ENCODE data around the gene ZDBF2.
"Not testable (repeated sequence)": the region's sequence is repeated elsewhere in the genome, so short reads cannot be mapped to it uniquely, and the experiment has no call there.

ZDBF2 gene

DNA sequence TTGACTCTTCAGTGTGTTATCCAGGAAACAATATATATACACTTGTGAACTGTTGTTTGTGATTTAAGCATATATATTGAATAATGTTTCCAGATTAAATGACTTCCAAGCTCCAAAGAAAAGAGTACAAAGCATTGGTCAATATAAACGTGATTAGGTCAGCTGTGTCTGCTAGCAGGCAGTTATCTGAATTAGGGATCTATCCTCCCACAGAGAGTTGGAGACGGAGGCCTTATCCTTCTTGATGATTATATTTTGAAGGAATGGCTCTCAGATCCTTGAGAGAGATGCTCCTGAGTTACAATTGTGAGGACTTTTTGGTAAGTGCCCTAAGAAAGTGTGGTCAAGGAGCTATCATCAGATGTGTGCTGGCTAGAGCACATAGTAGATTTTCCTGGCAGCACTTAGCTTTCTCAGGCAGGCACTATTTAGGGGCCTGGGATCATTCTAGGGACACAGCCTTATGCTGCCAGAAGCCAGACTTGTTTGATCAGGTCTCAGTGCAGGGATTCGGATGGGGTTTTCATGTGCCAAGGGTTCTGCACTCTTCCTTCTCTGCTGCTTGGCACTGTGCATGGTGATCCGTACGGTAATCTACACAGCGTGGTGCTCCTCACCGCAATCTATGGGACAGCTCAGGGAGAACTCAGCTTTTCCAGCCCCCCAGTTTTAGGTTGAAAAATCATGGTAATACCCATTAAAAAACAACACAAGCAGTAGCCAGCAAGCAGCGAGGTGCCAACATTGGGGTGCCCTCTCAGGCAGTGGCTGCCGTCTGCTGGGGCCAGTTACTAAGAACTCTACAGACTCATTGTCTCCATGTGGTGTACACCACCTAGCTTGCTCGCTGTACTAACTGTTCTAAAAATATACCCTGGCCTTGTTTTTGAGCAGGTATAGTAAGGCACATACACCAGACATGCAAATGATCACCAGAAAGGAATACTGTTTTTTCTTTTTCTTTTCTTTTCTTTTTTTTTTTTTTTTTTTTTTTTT lies 8.0 kb upstream of the ZDBF2 start:
- in situ Hi-C loops (cut with HindIII; ENCODE audit: low pct_unique_long_range_greater_than_20kb, low sequenced_read_pairs): no loop called here
- DNase-seq (ENCODE audit: low read depth in 1 of 2, low spot score in 1 of 2): no peak
- TF ChIP-seq JUND (IDR thresholded peaks at IDR 0.05; ENCODE audit: low read depth): no peak

DNA sequence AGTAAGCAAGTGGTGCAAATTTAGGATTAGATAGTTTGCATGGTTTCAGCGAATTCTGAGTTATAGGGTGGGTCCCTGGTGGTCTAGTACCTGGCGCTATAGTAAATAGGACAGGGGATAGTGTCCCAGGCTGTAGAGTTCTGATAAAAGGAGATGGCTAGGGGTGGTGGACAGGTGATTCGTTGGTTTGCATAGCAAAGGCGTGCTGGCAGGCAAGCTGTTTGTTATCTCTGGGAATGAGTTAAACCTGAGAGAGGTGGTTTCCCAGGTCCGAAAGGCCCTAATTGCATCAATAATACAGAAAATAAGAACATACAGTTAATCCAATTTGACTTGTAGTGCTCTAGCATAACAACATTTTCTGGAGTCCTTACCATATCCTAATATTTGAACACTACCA lies 6.9 kb upstream of the ZDBF2 start:
- in situ Hi-C loops (cut with HindIII; ENCODE audit: low pct_unique_long_range_greater_than_20kb, low sequenced_read_pairs): no loop called here
- no peak for DNase-seq (ENCODE audit: low read depth in 1 of 2, low spot score in 1 of 2)
- TF ChIP-seq JUND (IDR thresholded peaks at IDR 0.05; ENCODE audit: low read depth): no peak

DNA sequence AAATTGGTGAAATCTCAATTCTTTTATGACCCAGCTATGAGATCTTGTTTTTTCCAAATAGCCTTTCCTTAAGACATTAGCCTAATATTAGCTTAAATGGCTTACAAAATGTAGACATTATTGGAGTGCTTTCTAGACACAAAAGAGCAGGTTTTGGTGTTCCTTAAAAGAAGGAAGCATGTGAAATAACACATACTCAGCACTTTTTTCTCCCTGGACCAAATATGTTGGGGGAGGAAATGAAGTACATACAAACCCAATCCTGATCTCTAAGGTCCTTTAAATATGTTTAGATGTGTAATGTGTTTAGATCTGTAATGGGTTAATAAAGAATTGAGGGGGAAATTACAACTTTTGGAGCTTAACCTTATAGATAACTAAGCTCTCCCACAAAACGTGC lies 3.4 kb upstream of the ZDBF2 start:
- in situ Hi-C loops (cut with HindIII; ENCODE audit: low pct_unique_long_range_greater_than_20kb, low sequenced_read_pairs): no loop called here
- no peak for TF ChIP-seq JUND (IDR thresholded peaks at IDR 0.05; ENCODE audit: low read depth)
- DNase-seq (ENCODE audit: low read depth in 1 of 2, low spot score in 1 of 2): no peak

DNA sequence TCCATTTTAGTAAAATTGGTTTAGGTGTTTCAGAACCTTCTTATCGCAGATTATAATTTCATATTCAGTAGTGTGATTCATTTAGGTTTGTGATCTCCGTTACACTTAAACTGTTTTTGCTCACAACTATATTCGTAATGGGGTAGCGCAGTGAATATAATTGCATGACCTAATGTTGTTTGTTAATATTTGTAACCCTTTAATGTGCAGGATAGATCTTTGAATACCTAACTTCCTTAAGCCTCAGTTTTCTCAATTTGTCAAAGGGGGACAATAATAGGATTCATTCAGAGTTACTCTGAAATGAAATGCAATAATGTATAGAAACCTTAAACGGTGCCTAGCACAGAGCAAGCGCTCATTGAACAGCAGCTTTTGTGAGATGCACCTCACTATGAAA lies 558 bp upstream of the ZDBF2 start:
- TF ChIP-seq JUND (IDR thresholded peaks at IDR 0.05; ENCODE audit: low read depth): no peak
- DNase-seq (ENCODE audit: low read depth in 1 of 2, low spot score in 1 of 2): no peak
- in situ Hi-C loops (cut with HindIII; ENCODE audit: low pct_unique_long_range_greater_than_20kb, low sequenced_read_pairs): no loop called here

DNA sequence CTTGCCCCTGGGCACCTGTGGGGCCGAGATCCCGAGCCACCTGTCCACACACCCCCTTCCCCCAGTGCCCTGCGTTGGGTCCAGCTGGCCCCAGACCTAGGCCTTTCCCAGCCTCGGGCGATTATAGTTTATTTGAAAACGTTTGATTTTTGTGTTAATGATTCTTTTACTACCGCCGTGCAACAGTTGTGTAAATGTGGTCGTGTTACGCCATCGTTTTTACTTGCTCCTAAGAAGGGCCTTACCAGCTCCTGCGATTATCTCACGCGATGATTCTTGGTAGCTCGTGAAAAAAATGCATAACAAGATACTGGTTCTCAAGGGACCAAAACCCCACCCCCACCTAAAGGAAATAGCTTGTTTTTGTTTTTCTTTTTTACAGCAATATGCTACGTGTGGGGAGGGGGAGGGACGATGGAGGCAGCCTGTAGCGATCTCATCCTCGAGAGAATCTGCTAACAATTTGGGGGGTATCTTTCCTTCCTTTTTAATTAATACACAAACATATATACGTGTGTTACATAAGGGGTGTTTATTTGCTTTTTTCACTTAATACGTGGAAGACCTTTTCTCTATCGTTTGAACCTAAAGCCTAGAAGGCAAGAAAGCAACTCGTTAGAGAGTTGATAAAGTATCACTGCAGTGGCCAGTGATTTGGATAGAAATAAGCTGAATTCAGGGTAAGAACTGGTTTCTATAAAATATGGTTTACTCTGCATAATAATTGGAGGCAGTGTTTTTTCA lies 1.0 kb downstream of the ZDBF2 start:
- no peak for DNase-seq (ENCODE audit: low read depth in 1 of 2, low spot score in 1 of 2)
- no peak for TF ChIP-seq JUND (IDR thresholded peaks at IDR 0.05; ENCODE audit: low read depth)
- in situ Hi-C loops (cut with HindIII; ENCODE audit: low pct_unique_long_range_greater_than_20kb, low sequenced_read_pairs): no loop called here

DNA sequence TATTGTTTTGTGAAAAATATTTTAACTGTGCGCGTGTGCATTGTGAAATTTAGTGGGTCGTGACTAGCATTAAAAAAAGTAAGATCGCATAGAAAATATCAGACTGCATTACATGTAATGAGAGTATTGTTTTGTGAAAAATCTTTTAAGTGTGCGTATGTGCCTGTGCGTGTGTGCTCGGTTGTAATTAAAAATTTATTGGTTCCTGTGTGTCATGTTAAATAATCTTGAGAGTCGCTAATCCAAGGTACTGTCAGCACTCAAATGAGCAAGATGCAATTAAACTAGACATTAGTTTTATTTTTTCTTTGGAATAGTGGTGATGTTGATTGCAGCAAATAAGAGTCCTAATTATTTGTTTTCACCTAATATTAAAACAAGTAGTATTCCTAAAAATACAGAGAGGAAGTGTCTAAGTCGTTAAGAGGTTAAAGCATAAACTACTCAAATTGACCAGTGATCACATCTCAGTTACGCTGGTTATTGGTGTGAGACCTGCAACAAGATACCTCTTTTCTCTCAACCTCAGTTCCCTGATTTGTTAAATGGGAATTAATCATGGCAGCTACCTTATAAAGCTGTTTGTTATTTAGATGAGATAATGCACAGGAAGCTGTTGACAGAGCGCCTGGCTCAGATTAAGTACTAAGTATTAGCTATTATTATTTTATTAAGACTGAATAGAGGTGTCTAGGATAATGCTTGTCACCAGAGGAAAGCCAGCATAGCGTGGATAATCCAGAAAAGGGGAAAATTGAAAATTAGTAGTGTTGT lies 1.9 kb downstream of the ZDBF2 start:
- in situ Hi-C loops (cut with HindIII; ENCODE audit: low pct_unique_long_range_greater_than_20kb, low sequenced_read_pairs): no loop called here
- TF ChIP-seq JUND (IDR thresholded peaks at IDR 0.05; ENCODE audit: low read depth): no peak
- no peak for DNase-seq (ENCODE audit: low read depth in 1 of 2, low spot score in 1 of 2)

DNA sequence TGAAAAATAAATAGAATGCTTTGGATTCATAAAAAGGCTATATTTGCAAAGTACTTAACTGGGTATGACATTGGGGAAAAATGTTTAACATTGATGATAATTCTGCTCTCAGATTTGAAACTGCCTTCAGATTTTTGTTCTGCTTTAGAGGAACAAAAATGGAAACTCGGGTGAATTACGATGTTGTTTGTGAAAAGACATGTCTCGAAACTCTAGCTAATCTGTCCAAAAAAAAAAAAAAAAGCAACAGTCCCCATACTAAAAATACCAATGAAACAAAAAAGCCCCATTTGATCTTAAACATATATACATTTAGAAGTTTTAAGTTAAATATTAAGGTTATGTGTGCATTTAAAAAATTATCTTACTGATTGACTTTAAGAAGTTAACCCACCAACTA lies 3.0 kb downstream of the ZDBF2 start:
- no peak for TF ChIP-seq JUND (IDR thresholded peaks at IDR 0.05; ENCODE audit: low read depth)
- in situ Hi-C loops (cut with HindIII; ENCODE audit: low pct_unique_long_range_greater_than_20kb, low sequenced_read_pairs): no loop called here
- no peak for DNase-seq (ENCODE audit: low read depth in 1 of 2, low spot score in 1 of 2)

DNA sequence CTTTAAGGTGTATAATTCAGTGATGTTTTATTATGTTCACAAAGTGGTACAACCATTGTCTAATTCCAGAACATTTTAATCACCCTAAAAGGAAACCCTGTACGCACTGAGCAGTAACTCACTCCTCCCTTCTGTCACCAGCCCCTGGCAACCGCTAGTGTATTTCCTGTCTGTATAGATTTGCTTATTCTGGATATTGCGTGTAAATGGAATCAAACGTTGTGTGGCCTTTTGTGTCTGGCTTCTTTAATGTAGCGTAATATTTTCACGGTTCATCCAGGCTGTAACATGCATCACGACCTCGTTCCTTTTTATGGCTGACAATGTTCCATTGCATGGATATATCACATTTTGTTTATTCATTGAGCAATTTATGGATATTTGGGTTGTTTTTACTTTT lies 8.3 kb downstream of the ZDBF2 start:
- TF ChIP-seq JUND (IDR thresholded peaks at IDR 0.05; ENCODE audit: low read depth): no peak
- in situ Hi-C loops (cut with HindIII; ENCODE audit: low pct_unique_long_range_greater_than_20kb, low sequenced_read_pairs): no loop called here
- no peak for DNase-seq (ENCODE audit: low read depth in 1 of 2, low spot score in 1 of 2)

DNA sequence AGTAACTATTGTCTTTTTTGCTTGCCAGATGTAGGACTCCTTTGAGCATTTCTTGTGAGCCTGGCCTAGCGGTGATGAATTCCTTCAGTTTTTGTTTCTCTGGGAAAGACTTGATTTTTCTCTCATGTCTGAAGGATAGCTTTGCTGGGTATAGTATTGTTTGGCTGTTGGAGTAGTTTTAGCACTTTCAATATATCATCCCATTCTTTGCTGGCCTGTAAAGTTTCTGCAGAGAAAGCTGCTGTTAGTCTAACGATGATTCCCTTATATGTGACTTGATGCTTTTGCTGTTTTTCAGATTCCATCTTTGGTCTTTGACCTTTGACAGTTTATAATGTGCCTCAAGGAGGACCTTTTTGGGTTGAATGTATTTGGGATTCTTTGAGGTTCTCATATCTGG lies 12.7 kb downstream of the ZDBF2 start:
- TF ChIP-seq JUND (IDR thresholded peaks at IDR 0.05; ENCODE audit: low read depth): no peak
- DNase-seq (ENCODE audit: low read depth in 1 of 2, low spot score in 1 of 2): no peak
- in situ Hi-C loops (cut with HindIII; ENCODE audit: low pct_unique_long_range_greater_than_20kb, low sequenced_read_pairs): no loop called here

DNA sequence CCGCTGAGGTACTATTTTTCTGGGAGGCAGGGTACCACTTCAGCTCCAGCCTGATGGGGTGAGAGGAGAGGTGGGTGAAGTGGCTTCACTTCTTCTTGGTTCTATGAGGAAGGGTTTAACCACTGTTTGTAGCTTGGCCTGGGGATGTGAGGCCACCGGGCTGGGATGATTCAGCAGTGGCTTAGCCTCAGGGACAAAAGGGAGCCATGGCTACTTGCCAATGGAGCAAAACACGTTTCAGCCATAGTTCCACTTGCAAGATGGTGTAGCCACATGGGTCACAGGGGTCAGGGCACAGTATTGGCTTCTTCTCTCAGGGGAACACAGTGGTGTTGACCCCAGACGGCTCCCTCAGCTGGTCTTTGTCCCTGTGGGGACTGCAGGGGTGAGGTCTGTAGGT lies 14.9 kb downstream of the ZDBF2 start:
- TF ChIP-seq JUND (IDR thresholded peaks at IDR 0.05; ENCODE audit: low read depth): no peak
- in situ Hi-C loops (cut with HindIII; ENCODE audit: low pct_unique_long_range_greater_than_20kb, low sequenced_read_pairs): no loop called here
- DNase-seq (ENCODE audit: low read depth in 1 of 2, low spot score in 1 of 2): no peak

DNA sequence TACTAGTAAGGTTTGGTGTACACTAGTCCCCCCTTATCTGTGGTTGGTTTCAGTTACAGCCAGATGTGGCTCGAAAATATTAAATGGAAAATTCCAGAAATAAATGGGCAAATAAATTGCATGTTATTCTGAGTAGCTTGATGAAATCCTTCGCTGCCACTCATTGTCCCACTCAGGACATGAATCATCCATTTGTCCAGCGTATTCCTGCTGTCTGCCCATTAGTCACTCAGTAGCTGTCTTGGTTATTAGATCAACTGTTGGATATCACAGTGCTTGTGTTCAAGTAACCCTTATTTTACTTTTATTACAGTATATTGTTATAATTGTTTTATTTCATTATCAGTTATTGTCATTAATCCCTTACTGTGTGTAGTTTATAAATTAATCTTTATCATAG lies 21.7 kb downstream of the ZDBF2 start:
- in situ Hi-C loops (cut with HindIII; ENCODE audit: low pct_unique_long_range_greater_than_20kb, low sequenced_read_pairs): no loop called here
- no peak for DNase-seq (ENCODE audit: low read depth in 1 of 2, low spot score in 1 of 2)
- no peak for TF ChIP-seq JUND (IDR thresholded peaks at IDR 0.05; ENCODE audit: low read depth)

DNA sequence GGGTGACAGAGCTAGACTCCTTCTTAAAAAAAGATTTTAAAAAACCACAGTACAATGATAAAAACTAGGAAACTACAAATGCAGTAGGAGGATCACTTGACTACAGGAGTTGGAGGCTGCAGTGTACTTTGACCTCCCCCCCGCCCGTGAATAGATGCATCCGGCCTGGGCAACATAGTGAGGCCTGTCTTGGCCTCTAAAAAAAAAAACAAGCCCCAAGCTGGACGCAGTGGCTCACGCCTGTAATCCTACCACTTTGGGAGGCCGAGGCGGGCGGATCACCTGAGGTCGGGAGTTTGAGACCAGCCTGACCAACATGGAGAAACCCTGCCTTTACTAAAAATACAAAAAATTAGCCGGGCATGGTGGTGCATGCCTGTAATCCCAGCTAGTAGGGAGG lies 25.1 kb downstream of the ZDBF2 start:
- in situ Hi-C loops (cut with HindIII; ENCODE audit: low pct_unique_long_range_greater_than_20kb, low sequenced_read_pairs); DNase-seq (ENCODE audit: low read depth in 1 of 2, low spot score in 1 of 2): not testable (repeated sequence)

Data from T47D (cell line).